Muscle of leg (tissue), 11 donors: ENCODE data around the gene FOXA3. TPM values are rescaled to one million over a fixed set of nuclear protein-coding genes. Genes with fewer than 3 reads are reported as not detected.
"Not testable (repeated sequence)": the region's sequence is repeated elsewhere in the genome, so short reads cannot be mapped to it uniquely, and the experiment has no call there.

Experiments
- DNase-seq: peaks from one replicate; pipeline ENCODE4 v3.0.0; 2013
- H3K27ac ChIP-seq: one replicate; pipeline ENCODE4 v1.5.1; 2013; ENCODE audit warnings: mild to moderate bottlenecking, low read length, control low read depth
- H3K27me3 ChIP-seq: one replicate; pipeline ENCODE4 v1.6.1; 2013; ENCODE audit warnings: low read length; ENCODE audit not compliant: control insufficient read depth, insufficient read depth
- H3K36me3 ChIP-seq: one replicate; pipeline ENCODE4 v1.6.1; 2013; ENCODE audit warnings: low read length; ENCODE audit not compliant: control insufficient read depth, insufficient read depth
- H3K4me1 ChIP-seq: one replicate; pipeline ENCODE4 v1.6.1; 2013; ENCODE audit warnings: low read length; ENCODE audit not compliant: control insufficient read depth, insufficient read depth
- H3K4me3 ChIP-seq: one replicate; pipeline ENCODE4 v1.5.1; 2013; ENCODE audit warnings: low read length, control low read depth
- H3K9me3 ChIP-seq: replicated peaks from 2 replicates; pipeline ENCODE4 v1.6.1; 2013; ENCODE audit warnings: low read depth, low read length; ENCODE audit not compliant: control insufficient read depth
- WGBS: methylation state at CpG from one replicate; pipeline ENCODE4 v1.1.5; 2013; ENCODE audit warnings: missing lambda C conversion rate; ENCODE audit not compliant: insufficient coverage; 5-methylcytosine and 5-hydroxymethylcytosine counted together
- polyA plus RNA-seq, 8 donors: library from polyadenylated mRNA; unstranded; fragments of 120-200 nt; gene quantifications; one replicate each; pipeline versions ENCODE4 v1.2.1 to v1.2.3, GENCODE V29; 2013; ENCODE audit warnings: inconsistent platforms in 1 of 8, low replicate concordance in 1 of 8; ENCODE audit not compliant: insufficient read length in 8 of 8, insufficient read depth in 1 of 8
- total RNA-seq: library from RNA; stranded (reverse); fragments of 120-200 nt; gene quantifications from one replicate; pipeline ENCODE4 v1.2.4, GENCODE V29; 2013

Gene FOXA3
- total and polyA plus RNA-seq, 9 donors = 0.09 to 0.41 (median 0.12) TPM; not detected in 6

- H3K4me3 ChIP-seq = peak overlapping the region; percentile 74
- peak overlapping the region; percentile 95 for H3K27ac ChIP-seq
- no peaks in the 10 kb centered on the region for H3K9me3 ChIP-seq
- DNase-seq = no peak
- H3K4me1 ChIP-seq = peaks cover 11% of the 10 kb centered on the region
- peaks cover 21% of the 10 kb centered on the region for H3K36me3 ChIP-seq
- peaks cover 40% of the 10 kb centered on the region for H3K27me3 ChIP-seq
- WGBS = 0% methylated on average over 5 of the region's 11 CpGs
These were observed 1.9 kb upstream of the FOXA3 start for GRCh38 chr19:45862271-45862563.

- Histone ChIP-seq H3K36me3 (peaks cover 21% of the 10 kb centered on the region), H3K9me3 (no peaks in the 10 kb centered on the region), H3K27ac (peak within 1 kb of the TSS; percentile 95), H3K4me1 (peaks cover 11% of the 10 kb centered on the region), H3K27me3 (peaks cover 40% of the 10 kb centered on the region), H3K4me3 (peak within 1 kb of the TSS; percentile 74)
- WGBS = under 1% methylated on average over 65 of the region's 65 CpGs
- peak; percentile 100 for DNase-seq
These were observed 1.4 kb upstream of the FOXA3 start, which contains the start of gene SYMPK for GRCh38 chr19:45862564-45863334. SYMPK (minus strand) TSS chr19:45863147; CDS start chr19:45854495, 8,652 bp downstream.

- Histone ChIP-seq H3K36me3 (peaks cover 17% of the 10 kb centered on the region), H3K4me1 (peaks cover 11% of the 10 kb centered on the region), H3K27me3 (peaks cover 43% of the 10 kb centered on the region), H3K27ac (no peak overlapping the region), H3K9me3 (no peaks in the 10 kb centered on the region), H3K4me3 (peak overlapping the region; percentile 29)
- no peak for DNase-seq
- under 1% methylated on average over 19 of the region's 22 CpGs for WGBS
These were observed 739 bp upstream of the FOXA3 start for GRCh38 chr19:45863335-45863839.

GRCh38 chr19:45864629-45865082, 530 bp downstream of the FOXA3 start:
- WGBS = 5% methylated on average over 12 of the region's 12 CpGs
- Histone ChIP-seq H3K4me1 (peaks cover 11% of the 10 kb centered on the region), H3K4me3 (no peak overlapping the region), H3K36me3 (peaks cover 8% of the 10 kb centered on the region), H3K27me3 (peaks cover 47% of the 10 kb centered on the region), H3K27ac (no peak overlapping the region), H3K9me3 (no peaks in the 10 kb centered on the region)
- no peak for DNase-seq

GRCh38 chr19:45865269-45865948, 1.3 kb downstream of the FOXA3 start:
- 58% methylated on average over 3 of the region's 9 CpGs for WGBS
- Histone ChIP-seq H3K27me3 (peaks cover 47% of the 10 kb centered on the region), H3K36me3 (peaks cover 4% of the 10 kb centered on the region), H3K9me3 (no peaks in the 10 kb centered on the region), H3K4me3 (no peak overlapping the region), H3K27ac (no peak overlapping the region), H3K4me1 (peaks cover 11% of the 10 kb centered on the region)
- DNase-seq = no peak

- peaks cover 47% of the 10 kb centered on the region for H3K27me3 ChIP-seq
- no peak overlapping the region for H3K4me3 ChIP-seq
- DNase-seq = no peak
- H3K4me1 ChIP-seq = peaks cover 11% of the 10 kb centered on the region
- H3K27ac ChIP-seq = no peak overlapping the region
- H3K36me3 ChIP-seq = no peaks in the 10 kb centered on the region
- no CpG with 5 or more reads among the region's 11 CpGs for WGBS
- H3K9me3 ChIP-seq = no peaks in the 10 kb centered on the region
These were observed 2.5 kb downstream of the FOXA3 start for GRCh38 chr19:45866400-45867176.

- Histone ChIP-seq H3K27me3 (peaks cover 53% of the 10 kb centered on the region), H3K4me1 (peaks cover 10% of the 10 kb centered on the region)
- not testable (repeated sequence) for H3K4me3 ChIP-seq, H3K36me3 ChIP-seq, DNase-seq, H3K27ac ChIP-seq, H3K9me3 ChIP-seq
- WGBS = 80% methylated on average over 2 of the region's 4 CpGs
These were observed 3.1 kb downstream of the FOXA3 start for GRCh38 chr19:45867241-45867640.

- Histone ChIP-seq H3K9me3 (no peaks in the 10 kb centered on the region), H3K27me3 (peaks cover 47% of the 10 kb centered on the region), H3K4me1 (no peaks in the 10 kb centered on the region), H3K27ac (no peak overlapping the region), H3K4me3 (no peak overlapping the region), H3K36me3 (no peaks in the 10 kb centered on the region)
- no CpG with 5 or more reads among the region's 5 CpGs for WGBS
- DNase-seq = no peak
These were observed 6.7 kb downstream of the FOXA3 start for GRCh38 chr19:45870798-45871197.

GRCh38 chr19:45872095-45872919, 8.2 kb downstream of the FOXA3 start:
- H3K4me1 ChIP-seq = peaks cover 13% of the 10 kb centered on the region
- H3K27ac ChIP-seq = no peak overlapping the region
- H3K9me3 ChIP-seq = no peaks in the 10 kb centered on the region
- no peaks in the 10 kb centered on the region for H3K36me3 ChIP-seq
- no peak overlapping the region for H3K4me3 ChIP-seq
- H3K27me3 ChIP-seq = peaks cover 44% of the 10 kb centered on the region
- WGBS = 95% methylated on average over 20 of the region's 34 CpGs
- no peak for DNase-seq
